GM21528 (cell line): ENCODE data around the gene ZNF641.
"Not testable (repeated sequence)": the region's sequence is repeated elsewhere in the genome, so short reads cannot be mapped to it uniquely, and the experiment has no call there.

ENCODE experiments used
- ATAC-seq: cut with Tn5 transposase; IDR thresholded peaks from one replicate; pipeline ENCODE4 v1.9.1; 2021; ENCODE audit warnings: mild to moderate bottlenecking, moderate library complexity; ENCODE audit not compliant: unreplicated experiment, low FRiP score

The ZNF641 gene

DNA sequence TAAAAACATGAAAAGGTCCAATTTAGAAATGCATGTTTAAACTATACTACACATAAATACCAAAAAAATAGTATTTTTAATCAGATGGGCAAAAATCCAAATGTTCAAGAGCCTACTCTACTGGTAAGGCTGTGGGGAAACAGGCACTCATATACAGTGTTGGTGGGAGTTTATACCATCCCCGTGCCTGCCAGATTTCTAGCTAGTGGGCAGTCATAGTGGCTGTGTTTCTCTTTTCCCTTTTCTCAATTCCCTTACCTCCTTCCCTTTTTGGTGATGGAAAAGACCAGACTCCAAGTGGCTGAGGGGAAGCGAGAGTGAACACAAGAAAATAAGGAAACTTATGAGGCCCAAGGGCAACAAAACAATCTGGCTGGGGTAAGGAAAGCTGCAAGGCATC, 14.7 kb downstream of the ZNF641 start:
- ATAC-seq, result no peak

- ATAC-seq, result no peak
Measured at GRCh38 chr12:48334808-48335207, 15.9 kb downstream of the ZNF641 start.

GRCh38 chr12:48333680-48334079, 17.0 kb downstream of the ZNF641 start:
- ATAC-seq, result not testable (repeated sequence)

GRCh38 chr12:48331399-48331798, 19.3 kb downstream of the ZNF641 start:
- no peak for ATAC-seq

DNA sequence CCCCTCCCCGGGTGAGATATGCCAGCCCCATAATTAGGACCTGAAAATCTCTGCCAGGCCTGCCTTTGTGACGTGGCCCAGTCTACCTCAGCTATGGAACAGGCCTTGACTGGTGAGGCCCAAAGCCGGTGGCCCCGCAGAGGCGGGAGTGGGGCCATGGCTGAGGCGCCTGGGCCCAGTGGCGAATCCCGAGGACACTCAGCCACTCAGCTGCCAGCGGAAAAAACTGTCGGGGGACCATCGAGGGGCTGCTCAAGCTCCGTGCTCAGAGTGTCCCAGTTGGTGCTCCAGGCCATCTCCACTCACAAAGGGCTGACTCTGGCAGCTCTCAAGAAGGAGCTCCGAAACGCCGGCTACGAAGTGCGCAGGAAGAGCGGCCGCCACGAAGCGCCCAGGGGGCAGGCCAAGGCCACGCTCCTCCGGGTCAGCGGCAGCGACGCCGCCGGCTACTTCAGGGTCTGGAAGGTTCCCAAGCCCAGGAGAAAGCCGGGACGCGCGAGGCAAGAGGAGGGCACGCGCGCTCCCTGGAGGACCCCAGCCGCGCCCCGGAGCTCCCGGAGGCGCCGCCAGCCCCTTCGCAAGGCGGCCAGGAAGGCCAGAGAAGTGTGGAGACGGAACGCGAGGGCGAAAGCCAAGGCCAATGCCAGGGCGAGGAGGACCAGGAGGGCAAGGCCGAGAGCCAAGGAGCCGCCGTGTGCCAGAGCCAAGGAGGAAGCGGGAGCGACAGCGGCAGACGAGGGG, 21.4 kb downstream of the ZNF641 start:
- ATAC-seq, result no peak

DNA sequence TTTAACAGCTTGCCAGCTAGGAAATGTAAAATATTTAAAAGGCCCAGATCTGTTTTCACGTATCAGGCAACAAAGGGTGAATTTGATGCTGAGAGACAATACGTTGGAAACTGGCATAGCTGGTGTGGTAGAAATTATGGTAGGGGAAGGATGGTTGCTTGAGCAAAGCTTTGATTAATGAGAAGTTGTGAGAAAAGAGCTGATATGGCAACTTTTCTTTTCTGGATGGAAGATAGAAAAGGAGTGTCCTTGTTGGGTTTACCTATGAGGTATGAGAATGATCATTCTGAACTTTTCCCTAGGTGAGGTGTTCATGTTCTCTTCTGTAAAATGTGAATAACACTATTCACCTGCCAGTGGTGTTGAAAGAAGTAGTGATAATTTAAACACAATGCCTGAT, 34.2 kb downstream of the ZNF641 start:
- no peak for ATAC-seq

- ATAC-seq, result no peak
Measured at GRCh38 chr12:48311313-48311712, 39.4 kb downstream of the ZNF641 start.

DNA sequence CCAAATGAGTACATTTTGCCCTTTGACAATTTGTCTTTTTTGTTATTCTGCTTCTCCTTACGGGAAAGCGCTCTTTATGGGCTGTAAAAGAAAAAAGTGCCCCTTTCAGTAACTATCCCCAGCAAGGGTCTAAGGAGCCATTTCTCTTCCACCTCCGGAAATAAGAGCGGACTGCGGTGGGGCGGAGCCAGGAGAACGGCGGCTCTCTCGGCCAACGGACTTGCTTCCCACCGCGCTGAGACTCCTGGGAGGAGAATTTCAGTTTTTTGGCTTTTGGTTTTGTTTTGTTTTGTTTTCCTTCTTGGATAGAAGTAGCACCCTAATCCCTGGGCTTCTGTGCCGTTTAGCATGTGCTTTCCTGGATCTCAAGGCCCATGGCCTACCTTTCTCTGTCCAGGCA, 43.5 kb downstream of the ZNF641 start:
- ATAC-seq, result no peak

GRCh38 chr12:48305190-48305589, 45.5 kb downstream of the ZNF641 start:
- no peak for ATAC-seq

DNA sequence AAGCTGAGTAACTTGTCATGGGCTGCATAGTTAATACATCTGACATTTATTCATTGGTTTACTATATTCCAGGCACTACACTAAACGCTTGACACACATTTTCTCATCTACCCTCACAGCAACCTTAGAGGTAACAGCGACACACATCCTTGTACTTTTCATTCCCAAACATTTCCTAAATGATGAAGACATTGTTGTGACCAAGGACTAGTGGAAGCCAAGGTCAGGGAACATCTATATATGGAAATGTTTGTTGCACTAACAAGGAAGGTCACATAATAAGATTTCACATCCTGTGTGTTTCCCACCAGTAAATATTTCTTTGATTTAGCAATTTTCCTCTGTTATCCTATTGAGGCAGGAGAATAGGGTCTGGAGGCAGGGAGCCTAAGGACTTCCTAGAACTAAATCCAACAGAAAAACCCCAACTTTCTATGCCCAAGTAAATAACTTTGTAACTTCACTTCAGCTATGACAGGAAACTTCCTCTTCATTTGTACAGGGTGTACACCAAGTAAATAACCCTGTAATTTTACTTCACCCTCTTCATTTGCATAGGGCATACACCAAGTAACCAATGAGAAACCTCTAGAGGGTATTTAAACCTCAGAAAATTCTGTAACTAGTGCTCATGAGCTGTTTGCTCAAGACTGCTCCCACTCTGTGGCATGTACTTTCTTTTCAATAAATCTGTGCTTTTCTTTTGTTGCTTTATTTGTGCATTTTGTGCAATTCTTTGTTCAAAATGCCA, 48.4 kb downstream of the ZNF641 start:
- no peak for ATAC-seq

DNA sequence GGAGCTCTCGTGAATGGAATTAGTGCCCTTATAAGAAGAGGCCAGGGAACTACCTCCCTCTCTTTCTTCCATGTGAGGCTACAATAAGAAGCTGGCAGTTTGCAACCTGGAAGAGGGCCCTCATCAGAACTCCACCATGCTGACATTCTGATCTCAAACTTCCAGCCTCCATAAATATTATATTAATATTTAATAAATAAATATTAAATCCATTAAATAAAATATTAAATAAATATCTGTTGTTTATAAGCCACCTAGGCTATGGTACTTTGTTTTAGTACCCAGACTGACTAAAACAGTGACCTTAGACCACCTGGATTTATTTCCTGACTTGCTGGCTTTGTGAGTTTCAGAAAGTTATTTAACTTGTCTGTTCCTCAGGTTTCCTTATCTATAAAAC, 49.9 kb downstream of the ZNF641 start:
- ATAC-seq, result no peak

- no peak for ATAC-seq
Measured at GRCh38 chr12:48296586-48297282, 54.0 kb downstream of the ZNF641 start.

DNA sequence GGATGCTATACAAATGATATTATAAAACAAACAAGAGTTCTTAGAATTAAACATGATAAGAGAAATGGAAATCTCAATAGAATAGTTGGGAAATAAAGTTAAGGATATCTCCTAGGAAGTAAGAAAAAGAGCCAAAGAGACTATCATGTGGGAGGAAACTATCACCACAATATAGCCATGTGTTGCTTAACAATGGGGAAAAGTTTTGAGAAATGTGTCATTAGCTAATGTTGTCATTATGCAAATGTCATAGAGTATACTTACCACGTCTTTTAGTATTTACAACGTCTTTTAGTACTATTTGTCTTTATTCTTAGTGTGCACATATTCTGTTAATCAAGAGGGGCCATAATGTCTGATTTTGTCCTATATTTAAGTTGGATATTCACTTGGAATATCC, 58.7 kb downstream of the ZNF641 start:
- ATAC-seq, result no peak

DNA sequence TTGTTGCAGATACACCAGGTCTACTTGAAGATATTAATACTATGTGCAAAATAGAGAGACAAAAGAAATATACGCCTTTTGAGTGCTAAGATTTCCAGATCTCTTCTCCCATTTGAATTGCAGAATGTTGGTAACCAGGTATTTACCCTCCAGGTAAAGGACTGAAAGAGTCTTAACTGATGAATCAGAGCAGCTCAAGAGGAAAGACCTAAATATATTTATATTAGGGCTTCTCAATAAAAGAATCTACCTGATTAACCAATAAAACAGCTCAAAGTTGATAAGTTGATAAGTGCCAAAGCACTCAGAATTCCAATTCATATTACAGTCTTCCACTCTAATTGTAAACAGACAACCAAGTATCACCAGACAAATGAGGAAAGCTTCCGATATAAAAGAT, 59.2 kb downstream of the ZNF641 start:
- no peak for ATAC-seq

DNA sequence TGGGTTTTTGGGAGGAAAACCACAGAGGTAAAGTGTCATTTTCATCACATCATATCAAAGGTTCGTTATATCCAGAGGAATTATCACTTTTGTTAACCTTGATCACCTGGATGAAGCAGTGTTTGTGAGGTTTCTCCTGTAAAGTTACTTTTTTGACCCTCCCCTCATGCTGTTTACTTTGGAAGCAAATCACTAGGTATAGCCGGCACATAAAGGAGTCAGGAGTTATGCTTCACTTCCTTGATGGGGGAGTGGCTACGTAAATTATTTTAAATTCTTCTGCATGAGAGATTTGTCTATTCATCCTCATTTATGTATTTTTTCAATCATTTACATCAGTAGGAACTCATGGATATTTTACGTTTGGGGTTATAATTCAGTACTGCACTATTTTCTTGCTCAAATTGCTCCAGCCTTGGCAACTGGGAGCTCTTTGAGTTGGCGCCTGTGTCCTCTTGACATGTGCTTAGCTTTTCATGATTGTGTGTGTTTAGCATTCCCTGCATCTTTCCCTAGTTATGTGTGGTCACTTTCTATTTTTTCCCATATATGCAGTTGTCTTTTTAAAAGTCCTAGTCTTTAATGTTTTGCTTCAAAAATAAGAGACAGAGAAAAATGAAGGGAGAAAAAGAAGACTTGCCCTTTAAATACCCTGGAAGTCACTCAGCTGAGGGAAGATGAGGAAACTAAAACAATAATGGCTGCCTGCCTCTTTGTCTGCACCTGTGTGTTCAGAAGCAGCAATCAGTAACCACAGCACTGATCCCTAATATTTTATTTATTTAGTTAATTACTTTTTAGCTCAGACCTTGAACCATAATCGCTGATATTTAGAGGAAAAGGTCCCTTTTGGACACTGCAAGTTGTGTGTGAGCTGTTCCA, 62.1 kb downstream of the ZNF641 start:
- ATAC-seq, result no peak
